Gastrocnemius medialis (tissue), 4 donors: Measurements from ENCODE around the gene PRPF19. TPM values are rescaled to one million over a fixed set of nuclear protein-coding genes. Genes with fewer than 3 reads are reported as not detected.

Experiments
- ATAC-seq, 2 donors: fragments of 150-250 bp; one replicate each; pipeline ENCODE4 v1.9.1; 2016
- DNase-seq, 2 donors: peaks; one replicate each; pipeline ENCODE4 v3.0.0-alpha.2; 2019
- H3K27ac ChIP-seq, 4 donors: fragments of 200-600 bp; sonication (generic); 1 replicate in 1 of 4; 2 replicates in 3 of 4; pipeline ENCODE4 v1.5.1; 2016 to 2018; ENCODE audit warnings: mild to moderate bottlenecking in 2 of 4, moderate library complexity in 1 of 4
- H3K27me3 ChIP-seq, 3 donors: fragments of 200-600 bp; sonication (generic) in 2 of 3; 1 replicate in 1 of 3; 2 replicates in 2 of 3; pipeline versions ENCODE4 v1.5.1 to v1.6.0; 2016 to 2019; ENCODE audit warnings: mild to moderate bottlenecking in 1 of 3, moderate library complexity in 1 of 3
- H3K36me3 ChIP-seq, 2 donors: fragments of 200-600 bp; sonication (generic) in 1 of 2; one replicate each; pipeline ENCODE4 v1.5.1; 2017 to 2018
- H3K4me1 ChIP-seq, 2 donors: fragments of 200-600 bp; sonication (generic) in 1 of 2; one replicate each; pipeline ENCODE4 v1.5.1; 2016 to 2017; ENCODE audit warnings: mild to moderate bottlenecking in 2 of 2
- H3K4me3 ChIP-seq, 4 donors: fragments of 200-600 bp; sonication (generic) in 3 of 4; 1 replicate in 1 of 4; 2 replicates in 3 of 4; pipeline ENCODE4 v1.5.1; 2016 to 2019; ENCODE audit warnings: mild to moderate bottlenecking in 2 of 4
- H3K9me3 ChIP-seq, 3 donors: fragments of 200-600 bp; sonication (generic) in 2 of 3; 1 replicate in 1 of 3; 2 replicates in 2 of 3; pipeline ENCODE4 v1.5.1; 2016 to 2019
- CTCF ChIP-seq, 5 experiments: fragments of 450-650 bp in 3 of 5; fragments of 200-600 bp in 2 of 5; sonication (generic) in 2 of 5; IDR thresholded peaks in 4 of 5; conservative IDR thresholded peaks in 1 of 5; 1 replicate in 4 of 5; 2 replicates in 1 of 5; pipeline ENCODE4 v1.5.1; 2016 to 2019; ENCODE audit warnings: antibody characterized with exemption in 5 of 5, mild to moderate bottlenecking in 3 of 5, moderate library complexity in 3 of 5
- POLR2A ChIP-seq, 2 donors: fragments of 450-650 bp; IDR thresholded peaks; one replicate each; pipeline ENCODE4 v1.6.1; 2017; ENCODE audit warnings: antibody characterized with exemption in 2 of 2, mild to moderate bottlenecking in 2 of 2, moderate library complexity in 2 of 2
- in situ Hi-C, 4 donors: fragments of 200-750 bp; cut with MboI; loops; one replicate each; pipeline versions ENCODE4 v1.15.0 to v1.8.0; 2017; ENCODE audit warnings: low sequenced_read_pairs in 4 of 4
- intact Hi-C: fragments of 100-400 bp; cut with DNase I; formaldehyde crosslinking; loops from one replicate; pipeline ENCODE4 v1.15.1; 2023; ENCODE audit warnings: low total_unique reads
- total RNA-seq, 4 donors: library from RNA; depleted of rRNA; stranded (reverse); fragments of >200 nt; gene quantifications; one replicate each; pipeline versions ENCODE4 v1.1.0 to v1.2.3, GENCODE V29; 2016

PRPF19 gene
- total RNA-seq, 4 donors from 2014 or later = 55.5 to 75.6 (median 71.9) TPM

- in situ Hi-C loops (loop anchor here in 1 of 4 donors (25.0 kb wide), 1 partner anchor 242 kb away; the partner anchor contains the start of gene VPS37C), intact Hi-C loops (no loop called here)
These were observed 13.6 kb upstream of the PRPF19 start for GRCh38 chr11:60919956-60920355.

DNA sequence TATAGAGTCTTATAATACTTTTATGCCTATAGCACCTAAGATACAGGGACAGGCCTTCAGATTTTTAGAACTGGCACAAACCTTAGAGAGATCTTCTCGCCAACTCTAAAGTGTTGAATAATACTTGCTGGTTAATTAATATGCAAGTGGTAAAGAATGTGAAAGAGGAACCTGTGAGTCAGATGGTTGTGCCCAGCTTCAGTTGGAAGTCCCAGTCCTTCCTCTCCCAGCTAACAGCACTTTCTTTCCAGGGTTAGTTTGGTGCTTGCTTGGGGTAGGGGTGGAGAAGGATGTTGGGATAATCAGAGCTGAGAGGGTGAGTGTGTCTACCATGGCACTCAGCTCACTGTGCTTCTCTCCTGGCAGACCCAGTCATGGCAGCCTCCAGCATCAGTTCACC lies 12.9 kb upstream of the PRPF19 start:
- Histone ChIP-seq H3K9me3 (no peaks in the 10 kb centered on the region), H3K27me3 (no peaks in the 10 kb centered on the region), H3K4me3 (no peak overlapping the region), H3K36me3 (peaks cover 0 to 36% of the 10 kb centered on the region in 2 donors), H3K27ac (peak overlapping the region in 2 of 4 donors; percentile 34 to 47), H3K4me1 (peaks cover 53 to 61% of the 10 kb centered on the region in 2 donors)
- no peak for TF ChIP-seq CTCF (IDR thresholded peaks at IDR 0.05 in 4 of 5, conservative IDR thresholded peaks at IDR 0.05 in 1 of 5)
- no peak for TF ChIP-seq POLR2A (IDR thresholded peaks at IDR 0.05)
- intact Hi-C loops (no loop called here), in situ Hi-C loops (loop anchor here in 1 of 4 donors (25.0 kb wide), 1 partner anchor 243 kb away; the partner anchor contains the start of gene VPS37C)
- DNase-seq = peak in 1 of 2 donors; percentile 5
- ATAC-seq = no peak

More at GRCh38 chr11:60919956-60920355, 13.6 kb upstream of the PRPF19 start:
- TF ChIP-seq CTCF (IDR thresholded peaks at IDR 0.05 in 4 of 5, conservative IDR thresholded peaks at IDR 0.05 in 1 of 5) = no peak
- no peak for TF ChIP-seq POLR2A (IDR thresholded peaks at IDR 0.05)
- Histone ChIP-seq H3K4me3 (no peak overlapping the region), H3K4me1 (peaks cover 52 to 63% of the 10 kb centered on the region in 2 donors), H3K9me3 (no peaks in the 10 kb centered on the region), H3K27me3 (peaks cover 0 to 5% (median 5%) of the 10 kb centered on the region in 3 donors), H3K36me3 (peaks cover 0 to 36% of the 10 kb centered on the region in 2 donors), H3K27ac (peak overlapping the region in 2 of 4 donors; percentile 2 to 34)
- ATAC-seq (no peak), DNase-seq (no peak)

GRCh38 chr11:60918939-60919265 lies 12.5 kb upstream of the PRPF19 start:
- no peak for TF ChIP-seq POLR2A (IDR thresholded peaks at IDR 0.05)
- no peak for TF ChIP-seq CTCF (IDR thresholded peaks at IDR 0.05 in 4 of 5, conservative IDR thresholded peaks at IDR 0.05 in 1 of 5)

GRCh38 chr11:60918251-60918938 lies 12.0 kb upstream of the PRPF19 start:
- no peak overlapping the region for H3K4me3 ChIP-seq
- peaks cover 0 to 36% of the 10 kb centered on the region in 2 donors for H3K36me3 ChIP-seq
- DNase-seq (peak in 1 of 2 donors; percentile 18), ATAC-seq (no peak)
- H3K27me3 ChIP-seq = no peaks in the 10 kb centered on the region
- in situ Hi-C loops (loop anchor here in 1 of 4 donors (25.0 kb wide), 1 partner anchor 244 kb away; the partner anchor contains the start of gene VPS37C), intact Hi-C loops (no loop called here)
- H3K27ac ChIP-seq = peak overlapping the region; percentile 64 to 96 (median 93)
- TF ChIP-seq CTCF (IDR thresholded peaks at IDR 0.05 in 4 of 5, conservative IDR thresholded peaks at IDR 0.05 in 1 of 5) (no peak), POLR2A (IDR thresholded peaks at IDR 0.05) (no peak)
- peaks cover 48 to 57% of the 10 kb centered on the region in 2 donors for H3K4me1 ChIP-seq
- no peaks in the 10 kb centered on the region for H3K9me3 ChIP-seq

More at GRCh38 chr11:60918939-60919265, 12.5 kb upstream of the PRPF19 start:
- ATAC-seq = no peak
- Histone ChIP-seq H3K9me3 (no peaks in the 10 kb centered on the region), H3K4me1 (peaks cover 49 to 58% of the 10 kb centered on the region in 2 donors), H3K27ac (peak overlapping the region in 2 of 4 donors; percentile 34 to 93), H3K27me3 (no peaks in the 10 kb centered on the region), H3K36me3 (peaks cover 0 to 36% of the 10 kb centered on the region in 2 donors), H3K4me3 (no peak overlapping the region)
- DNase-seq = no peak
- in situ Hi-C loops = loop anchor here in 1 of 4 donors (25.0 kb wide), 1 partner anchor 243 kb away; the partner anchor contains the start of gene VPS37C
- intact Hi-C loops = no loop called here
